ENCODE results near the gene ZNF385D.

GRCh38 chr3:21643752-21644151 is 107.3 kb downstream of the ZNF385D start:
- no peak for TF ChIP-seq EZH2 (IDR thresholded peaks at IDR 0.05)
- no peak for TF ChIP-seq POLR2AphosphoS5 (IDR thresholded peaks at IDR 0.05; ENCODE audit: borderline replicate concordance, low read depth, low read length)
- TF ChIP-seq FOXP2 (optimal IDR thresholded peaks at IDR 0.05; ENCODE audit: control extremely low read depth, extremely low read length, insufficient read depth), result no peak

Data from SK-N-MC (cell line).